NCI-H446 treated with DMSO at 0.1 percent for 48 hours (cell line): ENCODE results near the gene DPM1.

ENCODE experiments used
- DNase-seq: peaks from one replicate; lab custom pipeline; 2025; lab: John Stamatoyannopoulos, UW

The DPM1 gene

DNA sequence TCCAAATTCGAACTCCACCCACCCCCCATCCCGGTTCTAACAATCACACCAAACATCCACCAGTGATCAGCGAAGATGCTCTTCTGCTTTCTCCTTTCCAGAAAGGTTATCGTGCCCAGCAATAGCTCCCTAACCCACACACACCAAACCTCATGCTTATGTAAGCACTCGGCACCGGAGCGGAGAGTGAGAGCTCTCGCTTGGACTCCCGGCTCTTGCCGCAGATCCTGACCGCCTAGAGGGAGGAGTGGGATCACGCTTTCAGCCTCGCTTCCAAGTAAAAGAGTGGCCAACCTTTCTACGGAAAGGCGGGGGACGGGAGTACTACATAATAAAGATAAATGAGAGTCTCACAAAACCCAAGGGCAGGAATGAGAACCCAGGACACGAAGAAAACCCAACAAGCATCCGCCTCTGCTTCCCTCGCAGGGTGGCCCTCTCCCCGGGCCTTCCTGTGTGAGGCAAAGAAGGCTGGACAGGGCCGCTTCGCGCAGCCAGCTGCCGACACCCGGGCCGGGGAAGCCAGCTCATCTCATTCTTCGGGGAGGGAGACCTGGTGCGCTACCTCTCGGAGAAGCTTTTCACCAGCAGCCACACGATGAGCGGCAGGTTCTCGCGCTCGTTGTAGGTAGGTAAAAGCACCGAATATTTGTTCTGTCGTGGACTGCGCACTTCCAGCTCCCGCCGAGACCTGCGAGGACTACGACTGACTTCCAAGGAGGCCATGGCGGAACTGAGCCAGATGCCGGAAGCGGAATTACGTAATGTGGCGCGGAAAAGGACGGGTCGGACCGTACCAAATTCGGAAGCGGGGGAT, at the start of gene DPM1:
DPM1 (minus strand) TSS at position 735 of the 817 bp plus-strand sequence; CDS start at position 726, 9 bp downstream.
- no peak for DNase-seq

DNA sequence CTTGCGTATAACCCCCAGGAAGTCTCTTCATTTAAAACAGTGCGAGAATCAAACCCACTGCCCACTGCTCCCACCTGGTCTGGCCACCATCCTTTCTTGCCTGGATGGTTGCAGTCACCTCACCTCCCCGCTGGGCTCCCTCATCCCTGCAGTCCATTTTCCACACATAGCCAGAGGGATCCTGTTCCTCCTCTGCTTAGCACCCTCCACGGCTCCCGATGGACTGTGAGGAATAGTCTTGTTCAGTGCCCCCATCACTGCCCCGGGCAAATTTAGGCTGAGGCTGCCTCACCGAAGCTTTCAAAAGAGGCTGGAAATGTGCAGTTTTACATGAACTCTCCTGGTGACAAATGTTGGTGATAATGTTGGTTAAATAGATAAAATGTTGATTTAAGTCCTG, 46.9 kb upstream of the DPM1 start:
- no peak for DNase-seq

DNA sequence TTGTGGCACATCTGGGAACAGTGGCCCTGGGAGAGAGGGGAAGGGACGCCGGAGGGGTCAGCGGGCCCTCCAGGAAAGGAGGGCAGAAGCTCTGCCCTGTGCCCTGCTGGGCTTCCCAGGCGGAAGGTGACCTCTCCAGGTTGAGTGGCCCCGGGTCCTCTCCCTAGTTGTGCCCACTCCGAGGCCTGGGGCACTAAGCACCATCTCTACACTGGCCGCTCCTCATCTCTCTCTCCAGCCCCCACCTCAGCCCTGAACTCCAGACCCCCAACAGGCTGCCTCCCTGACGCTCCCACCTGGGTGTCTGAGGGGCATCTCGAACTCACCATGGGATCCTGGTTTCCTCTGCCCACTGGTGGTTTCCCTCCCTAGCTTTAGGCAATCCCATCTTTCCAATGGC, 46.4 kb upstream of the DPM1 start:
- DNase-seq: no peak

DNA sequence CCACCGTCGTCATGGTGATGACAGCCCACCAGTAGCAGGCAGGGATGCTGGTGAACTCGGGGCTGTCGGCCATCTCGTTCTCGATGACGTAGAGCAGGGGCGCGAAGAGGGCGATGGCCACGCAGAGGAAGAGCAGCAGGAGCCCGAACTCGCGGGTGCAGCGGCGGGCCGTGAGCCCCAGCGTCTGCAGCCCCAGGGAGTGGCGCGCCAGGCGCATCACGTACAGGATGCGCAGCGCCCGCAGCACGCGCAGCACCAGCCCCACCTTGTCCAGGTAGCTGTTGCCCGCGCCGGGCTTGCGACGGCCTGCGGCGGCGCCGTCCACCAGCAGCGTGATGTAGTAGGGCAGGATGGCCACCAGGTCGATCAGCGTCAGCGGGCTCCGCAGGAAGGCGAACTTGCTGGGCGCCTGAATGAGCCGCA, 46.0 kb upstream of the DPM1 start:
- DNase-seq: no peak

DNA sequence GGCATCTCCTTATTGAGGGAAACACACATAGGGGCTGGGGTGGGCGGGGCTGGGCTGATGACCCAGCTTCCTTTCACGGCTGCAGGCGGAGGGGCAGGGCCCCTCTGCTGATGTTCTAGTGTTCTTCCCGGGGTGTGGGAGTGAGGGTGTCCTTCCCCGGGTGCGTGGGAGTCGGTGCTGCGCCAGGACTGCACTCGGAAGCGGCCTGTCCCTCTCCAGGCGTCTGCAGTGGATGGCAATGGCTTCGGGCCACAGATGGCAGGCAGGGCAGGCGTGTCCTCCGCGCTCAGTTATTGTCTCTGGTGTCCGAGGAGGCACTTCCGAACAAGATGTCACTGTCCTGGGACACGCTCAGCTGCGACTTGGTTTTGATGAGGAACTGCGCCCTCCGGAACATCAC, 45.4 kb upstream of the DPM1 start:
- no peak for DNase-seq

DNA sequence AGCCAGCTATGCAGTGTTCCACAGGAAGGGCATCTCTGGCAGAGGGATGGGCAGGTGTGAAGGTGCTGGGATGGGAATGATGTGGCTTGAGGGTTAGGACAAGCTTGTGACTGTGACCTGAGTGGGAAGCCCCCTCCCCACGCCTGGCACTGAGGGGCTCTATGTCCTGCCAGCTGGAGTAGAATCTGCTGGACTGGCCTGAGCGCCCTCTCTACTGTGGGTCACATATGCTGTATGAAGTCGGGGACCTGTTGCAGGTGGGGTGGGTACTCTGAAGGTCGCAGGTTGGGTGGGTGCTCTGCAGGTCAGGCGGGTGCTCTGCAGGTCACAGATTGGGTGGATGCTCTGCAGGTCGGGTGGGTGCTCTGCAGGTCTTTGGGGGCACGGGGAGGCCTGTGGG, 44.3 kb upstream of the DPM1 start:
- DNase-seq: no peak

DNA sequence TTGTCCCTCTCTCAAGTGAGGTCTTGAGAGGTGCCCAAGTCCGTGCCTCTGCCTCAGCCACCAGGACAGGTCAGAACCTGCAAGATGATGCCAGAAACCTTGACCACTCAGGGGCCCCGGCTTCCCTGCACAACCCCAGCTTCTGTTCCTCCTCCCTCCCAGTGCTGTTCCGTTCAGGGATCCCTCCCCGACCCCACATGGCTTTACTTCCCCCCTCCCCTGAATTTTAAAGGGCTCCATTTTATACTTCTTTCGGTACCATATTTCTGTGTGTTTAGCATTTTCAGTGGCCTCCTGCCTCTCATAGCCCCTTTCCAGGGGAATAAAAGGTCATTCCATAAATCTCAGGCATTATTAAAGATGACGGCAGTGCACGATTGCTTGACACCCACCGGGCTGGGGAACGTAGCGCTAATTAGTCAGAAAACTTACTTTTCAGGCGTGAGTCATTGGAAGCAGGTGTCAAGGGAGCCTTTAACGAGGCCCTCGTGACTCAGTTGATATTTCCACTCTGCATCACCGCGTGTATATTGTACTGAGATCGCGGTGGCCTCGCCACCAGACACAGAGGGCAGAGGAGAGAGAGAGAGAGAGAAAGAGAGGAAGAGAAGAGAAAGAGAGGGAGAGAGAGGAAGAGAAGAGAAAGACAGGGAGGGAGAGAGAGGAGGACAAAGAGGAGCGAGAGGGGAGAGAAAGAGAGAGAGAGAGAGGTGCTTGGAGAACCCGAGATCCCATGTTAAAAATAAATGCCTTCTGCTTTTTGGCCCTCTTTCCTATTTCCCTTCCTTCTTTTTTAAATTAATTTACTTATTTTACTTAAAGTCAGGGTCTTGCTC, 43.3 kb upstream of the DPM1 start:
- no peak for DNase-seq

DNA sequence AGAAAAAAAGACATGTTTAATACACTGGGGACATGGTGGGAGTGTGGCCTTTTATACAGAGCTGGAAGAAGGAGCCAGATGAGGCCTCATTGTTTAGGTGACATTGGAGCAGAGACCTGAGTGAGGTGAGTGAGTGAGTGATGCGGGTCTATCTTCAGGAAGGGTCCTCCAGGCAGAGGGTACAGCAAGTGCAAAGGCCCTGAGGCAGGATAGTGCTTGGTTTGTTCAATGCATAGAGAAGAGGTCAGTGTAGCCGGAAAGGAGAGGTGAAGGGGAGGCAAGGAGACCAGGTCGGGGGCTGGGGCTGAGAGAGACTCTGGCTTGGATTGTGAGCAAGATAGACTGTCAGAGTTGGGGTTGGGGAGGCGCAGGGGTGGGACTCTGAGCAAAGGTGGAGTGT, 41.0 kb upstream of the DPM1 start:
- no peak for DNase-seq

DNA sequence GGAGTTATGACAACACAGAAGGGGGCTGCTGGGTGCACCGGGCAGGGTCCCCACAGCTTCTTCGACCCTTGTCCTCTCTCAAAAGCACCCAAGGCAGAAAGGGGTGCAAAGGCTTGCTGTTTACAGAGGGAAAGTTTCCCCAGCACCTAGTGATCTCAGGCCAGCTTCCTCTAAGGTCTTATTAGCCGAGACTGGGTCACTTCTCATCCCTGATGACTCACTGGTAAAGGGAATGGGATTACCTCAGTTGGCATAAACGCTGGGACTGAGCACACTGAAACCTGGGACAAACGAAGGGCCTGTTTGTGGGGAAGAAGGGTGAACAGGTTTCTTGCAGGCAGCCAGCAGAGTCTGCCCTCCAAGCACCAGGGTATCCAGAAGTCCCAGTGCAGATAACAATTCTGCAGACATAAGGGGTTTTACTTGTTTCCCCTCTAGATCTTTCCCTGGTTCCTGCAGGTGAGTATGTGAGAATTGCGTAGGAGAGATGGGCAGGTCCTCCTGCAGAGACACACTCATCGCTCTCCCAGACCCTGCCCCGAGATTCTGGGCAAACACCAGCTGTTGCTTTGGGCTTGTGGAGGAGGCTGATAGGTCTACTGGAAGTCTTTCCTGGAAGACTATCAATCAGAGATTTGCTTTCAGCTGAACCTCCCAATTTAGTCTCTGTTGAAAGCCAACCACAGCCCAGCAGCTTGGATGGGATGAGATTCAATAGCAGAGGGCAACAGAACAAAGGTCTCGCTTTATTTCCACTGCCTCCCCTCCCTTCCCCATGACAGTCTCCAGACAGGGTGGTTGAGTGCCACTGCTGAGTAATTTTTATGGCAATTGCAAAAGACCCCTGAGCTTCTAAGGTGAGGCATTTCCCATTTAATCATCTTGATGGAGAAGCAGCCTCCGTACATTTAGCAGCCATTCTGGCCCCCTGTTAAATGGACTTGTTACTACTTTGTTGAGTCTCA, 38.9 kb upstream of the DPM1 start:
- peak; percentile 27 for DNase-seq

DNA sequence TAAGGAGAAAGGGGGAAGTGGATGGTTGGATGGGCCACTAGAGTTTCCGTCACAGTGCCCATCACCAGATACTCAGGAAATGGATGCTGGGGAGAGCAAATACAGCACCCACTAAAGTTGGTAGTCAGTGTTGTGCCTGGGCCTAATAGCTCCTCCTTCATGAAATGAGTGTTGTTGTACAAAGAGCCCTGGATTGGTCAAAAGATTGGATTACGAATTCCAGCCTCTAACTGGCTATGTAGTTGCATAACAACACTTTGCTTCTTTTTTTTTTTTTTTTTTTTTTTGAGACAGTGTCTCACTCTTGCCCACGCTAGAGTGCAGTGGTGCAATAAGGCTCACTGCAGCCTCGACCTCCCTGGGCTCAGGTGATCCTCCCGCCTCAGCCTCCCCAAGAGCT, 37.2 kb upstream of the DPM1 start:
- no peak for DNase-seq

DNA sequence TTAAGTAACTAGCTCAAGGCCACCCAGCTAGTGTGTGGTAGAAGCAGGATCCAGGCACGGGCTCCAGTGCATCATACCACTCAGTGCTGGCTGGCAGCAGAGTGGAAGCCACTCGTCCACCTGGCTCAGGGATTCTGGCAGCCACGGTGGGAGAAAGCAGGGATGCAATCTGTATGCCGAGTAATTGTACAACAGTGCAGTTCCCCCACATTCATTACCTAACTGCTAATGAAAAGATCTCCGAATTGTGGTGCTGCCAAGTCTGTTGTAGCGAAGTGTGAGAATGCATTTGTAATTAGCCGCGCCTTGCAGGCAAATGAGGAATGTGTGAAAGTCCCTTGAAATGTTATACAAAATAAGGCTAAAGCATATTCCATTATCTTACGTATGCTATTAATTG, 35.5 kb upstream of the DPM1 start:
- no peak for DNase-seq

DNA sequence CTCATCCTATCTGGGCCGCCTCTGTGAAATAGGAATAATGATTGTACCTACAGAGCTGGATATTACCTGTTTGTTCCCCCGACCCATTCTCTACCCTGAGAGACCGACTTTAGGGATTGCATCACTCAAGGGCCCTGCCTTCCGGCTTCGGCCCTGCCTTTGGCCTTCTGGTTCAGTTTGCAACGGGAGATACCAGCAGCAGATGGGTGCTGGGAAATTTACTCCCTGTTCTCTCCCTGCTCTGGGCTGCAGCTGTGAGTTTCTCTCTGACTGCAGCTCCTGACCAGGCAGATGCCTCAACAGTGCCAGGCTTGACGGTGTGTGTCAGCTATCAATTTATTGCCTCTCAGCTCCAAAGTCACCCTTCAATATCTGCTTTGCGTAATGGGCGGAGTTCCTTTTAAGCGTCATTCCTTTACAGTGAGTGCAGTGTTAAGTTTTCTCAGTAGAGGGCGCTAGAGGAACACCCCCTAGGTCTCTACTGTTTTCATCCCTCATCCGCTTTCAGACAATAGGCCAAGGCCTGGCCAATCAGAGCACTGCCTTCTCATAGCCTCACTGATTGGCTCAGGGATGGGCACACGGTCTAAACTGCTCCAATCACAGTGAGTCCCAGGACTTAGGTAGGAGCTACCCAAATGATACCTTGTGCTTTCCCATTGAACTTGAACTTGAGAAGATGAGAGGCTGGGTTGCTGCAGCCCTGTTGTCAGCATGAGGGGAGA, 34.6 kb upstream of the DPM1 start:
- DNase-seq: peak; percentile 73

DNA sequence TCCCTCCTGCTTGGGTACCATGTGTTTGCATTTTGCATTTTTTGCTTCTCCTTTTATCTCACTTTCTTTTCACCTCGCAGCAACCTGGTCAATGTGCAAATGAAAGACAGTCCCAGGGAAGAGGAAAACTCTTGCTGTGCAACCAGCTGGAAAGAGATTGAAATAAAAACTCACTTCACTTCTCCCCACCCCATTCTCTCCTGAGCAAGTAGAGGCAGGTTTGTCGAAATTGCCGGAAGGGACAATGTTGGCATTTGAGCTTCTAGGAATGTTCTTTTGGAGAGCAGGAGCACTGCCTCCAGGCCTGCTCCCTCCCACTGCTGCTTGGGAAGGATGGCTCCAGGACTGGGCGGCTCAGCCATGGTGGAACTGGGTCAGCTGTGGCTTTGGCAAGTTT, 34.0 kb upstream of the DPM1 start:
- no peak for DNase-seq

DNA sequence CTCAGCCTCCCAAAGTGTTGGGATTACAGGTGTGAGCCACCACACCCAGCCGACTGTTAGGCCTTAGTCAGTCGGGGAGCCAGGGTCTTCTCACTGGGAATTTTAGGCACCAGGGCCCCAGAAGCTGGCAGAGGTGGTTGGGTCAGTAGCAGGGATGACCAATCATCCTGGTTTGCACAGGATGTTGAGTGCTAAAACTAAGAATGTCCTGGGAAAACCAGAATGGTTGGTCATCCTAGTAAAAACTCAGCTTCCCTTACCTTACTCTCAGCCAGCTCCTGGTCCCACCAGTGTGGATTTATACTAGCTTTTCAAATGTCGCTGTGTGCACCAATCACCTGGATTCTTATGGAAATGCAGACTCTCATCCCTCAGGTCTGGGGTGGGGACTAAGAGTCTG, 32.7 kb upstream of the DPM1 start:
- DNase-seq: no peak

DNA sequence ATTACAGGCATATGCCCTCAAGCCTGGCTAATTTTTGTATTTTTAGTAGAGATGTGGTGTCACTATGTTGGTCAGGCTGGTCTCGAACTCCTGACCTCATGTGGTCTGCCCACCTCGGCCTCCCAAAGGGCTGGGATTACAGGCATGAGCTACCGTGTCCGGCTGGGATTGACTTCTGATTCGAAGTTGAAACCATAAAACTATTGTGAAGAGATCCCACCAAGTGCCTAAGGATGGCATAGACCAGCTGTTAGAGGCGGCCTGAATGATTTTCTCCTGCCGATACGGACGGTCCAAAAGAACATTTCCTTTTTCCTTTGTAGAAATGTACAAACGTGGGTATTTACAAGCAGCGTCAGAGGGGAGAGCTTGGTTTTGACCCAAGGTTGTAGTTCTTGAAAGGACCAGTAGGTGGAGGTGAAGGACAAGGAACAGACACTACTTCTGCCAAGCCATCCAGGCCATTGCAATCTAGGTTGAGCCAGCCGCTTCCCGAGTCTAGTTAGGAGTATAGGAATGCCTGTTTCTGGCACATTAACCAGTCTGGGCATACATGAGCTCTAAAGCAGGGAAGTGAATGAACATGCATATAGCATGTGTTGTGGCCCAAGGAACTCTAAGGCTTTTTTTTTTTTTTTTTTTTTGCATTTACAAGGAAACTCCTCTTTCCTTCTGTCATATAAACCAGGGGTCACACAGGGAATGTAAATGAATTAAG, 29.3 kb upstream of the DPM1 start:
- DNase-seq: peak; percentile 35

DNA sequence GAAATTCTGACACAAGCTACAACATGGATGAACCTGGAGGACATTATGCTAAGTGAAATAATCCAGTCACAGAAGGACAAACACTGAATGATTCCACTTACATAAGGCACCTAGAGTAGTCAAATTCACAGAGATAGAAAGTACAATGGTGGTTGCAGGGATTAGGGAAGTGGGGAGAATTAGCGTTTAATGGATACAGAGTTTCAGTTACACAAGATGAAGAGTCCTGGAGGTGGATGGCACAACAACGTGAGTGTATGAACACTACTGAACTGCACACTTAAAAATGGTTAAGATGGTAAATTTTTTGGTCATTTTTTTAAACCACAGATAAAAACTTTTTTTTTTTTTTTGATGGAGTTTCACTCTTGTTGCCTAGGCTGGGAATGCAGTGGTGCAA, 25.0 kb upstream of the DPM1 start:
- no peak for DNase-seq

DNA sequence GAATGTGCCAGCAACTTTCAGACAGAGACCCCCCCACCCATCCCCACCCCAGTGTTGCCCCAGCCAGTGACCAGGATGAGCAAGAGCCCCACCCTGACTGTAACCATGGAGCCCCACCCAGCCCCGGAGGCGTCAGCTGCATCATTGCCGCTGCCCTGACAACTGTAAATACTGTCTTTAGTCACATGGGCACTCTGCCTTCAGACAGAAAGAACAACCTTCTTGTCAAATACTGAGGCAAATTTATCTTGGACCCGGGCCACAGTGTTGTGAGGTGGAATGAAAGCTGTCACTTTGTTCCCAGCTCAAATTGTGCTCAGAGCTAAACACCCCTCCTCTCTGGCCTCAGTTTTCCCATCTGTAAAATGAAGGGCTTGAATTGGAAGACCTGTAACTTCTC, 24.0 kb upstream of the DPM1 start:
- DNase-seq: no peak

DNA sequence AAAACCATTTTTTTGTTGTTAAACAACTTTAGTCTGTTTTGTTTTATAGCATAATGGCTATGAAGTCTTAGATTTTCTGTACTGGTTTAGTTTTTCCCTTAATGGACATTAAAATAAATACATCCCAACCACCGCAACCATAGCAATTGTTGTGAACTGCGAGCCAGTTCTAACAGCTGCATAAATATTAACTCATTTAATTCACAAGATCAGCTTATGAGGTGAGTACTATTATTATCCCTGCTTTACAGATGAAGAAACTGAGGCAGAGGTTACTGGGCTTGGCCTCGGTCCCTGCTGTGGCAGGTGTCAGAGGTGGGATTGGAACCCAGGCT, 23.3 kb upstream of the DPM1 start:
- no peak for DNase-seq

DNA sequence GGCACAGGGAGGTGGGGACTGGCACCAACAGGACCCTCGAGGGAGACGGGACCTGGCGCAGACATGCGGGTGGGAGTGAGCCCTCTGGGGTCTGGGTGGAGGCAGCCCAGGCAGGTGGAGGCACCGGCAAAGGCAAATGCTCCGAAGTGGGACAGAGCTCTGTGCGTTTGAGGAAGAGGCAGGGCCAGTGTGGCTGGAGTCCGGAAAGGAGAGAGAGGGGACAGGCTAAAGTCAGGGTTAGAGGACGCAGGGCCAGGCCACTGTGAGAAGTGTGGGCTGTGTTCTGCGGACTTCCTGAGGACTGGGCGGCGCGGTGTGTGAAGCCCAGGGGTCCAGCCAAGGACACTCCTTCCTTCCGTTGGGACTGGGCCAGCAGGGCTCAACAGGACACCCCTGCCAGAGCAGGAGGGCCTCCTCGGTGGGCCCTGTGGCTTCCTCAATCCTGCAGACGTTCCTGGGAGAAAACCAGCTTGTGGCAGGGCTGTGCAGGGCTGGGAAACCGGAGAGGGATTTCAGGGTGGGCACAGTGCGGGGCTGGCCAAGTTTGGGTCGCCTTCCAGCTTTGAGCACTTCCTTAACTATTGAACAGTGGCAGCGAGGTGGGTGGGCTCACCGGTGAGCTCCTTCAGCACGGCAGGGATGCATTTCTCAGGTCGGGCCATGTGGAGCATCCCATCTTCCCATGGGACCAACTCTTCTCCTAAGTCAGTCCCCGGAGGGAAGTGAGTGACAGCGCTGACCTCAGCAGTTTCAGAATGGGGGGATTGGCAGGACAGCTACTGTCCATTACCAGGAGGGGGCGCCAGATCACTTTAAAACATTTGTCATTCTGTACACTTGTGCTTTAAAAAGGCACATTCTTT, 22.8 kb upstream of the DPM1 start:
- peak; percentile 45 for DNase-seq

DNA sequence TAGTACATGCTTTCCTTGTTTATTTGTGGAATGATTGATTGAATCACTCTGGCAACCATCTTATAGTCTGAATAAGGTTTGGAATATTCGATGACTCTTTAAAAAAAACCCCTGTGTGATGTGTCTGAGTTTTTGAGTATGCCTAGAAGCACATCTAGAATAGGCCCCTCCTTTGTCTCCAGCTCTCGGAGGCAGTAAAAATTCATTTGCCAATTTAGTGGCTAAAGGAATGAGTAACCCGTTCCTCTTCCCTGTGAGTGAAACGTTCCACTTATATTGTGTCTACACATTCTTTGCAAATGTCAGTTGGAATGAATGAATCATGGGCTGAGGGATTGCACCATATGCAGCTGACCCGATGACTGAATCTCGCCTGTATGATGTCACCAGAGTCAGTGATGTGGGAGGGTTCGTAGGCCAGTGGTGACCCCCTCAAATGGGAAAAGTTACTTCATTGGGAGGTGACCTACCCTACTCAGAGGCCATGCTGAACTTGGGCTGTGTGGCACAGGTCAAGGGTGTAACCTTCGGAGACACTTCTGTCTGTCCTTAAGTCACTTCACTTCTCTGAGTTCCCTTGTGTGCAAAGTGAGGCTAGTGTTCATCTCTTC, 21.8 kb upstream of the DPM1 start:
- DNase-seq: no peak
